Heart left ventricle (tissue), 16 donors: ENCODE data around the gene BLACAT1. TPM values are rescaled to one million over a fixed set of nuclear protein-coding genes. Genes with fewer than 3 reads are reported as not detected.

Experiments
- ATAC-seq, 4 donors: fragments of 200-7000 bp; cut with Tn5 transposase; one replicate each; pipeline ENCODE4 v1.9.1; 2020 to 2022; ENCODE audit warnings: moderate library complexity in 4 of 4, mild to moderate bottlenecking in 3 of 4, moderate number of reproducible peaks in 1 of 4
- DNase-seq, 5 donors: peaks; one replicate each; pipeline ENCODE4 v3.0.0-alpha.2; 2020
- H3K27ac ChIP-seq, 12 donors: fragments of 200-600 bp; sonication (generic) in 4 of 12; one replicate each; pipeline versions ENCODE4 v1.5.0 to v1.8.0; 2016 to 2022; ENCODE audit warnings: mild to moderate bottlenecking in 2 of 12
- H3K27me3 ChIP-seq, 9 donors: fragments of 200-600 bp; sonication (generic) in 2 of 9; one replicate each; pipeline versions ENCODE4 v1.5.1 to v1.8.0; 2016 to 2022; ENCODE audit warnings: mild to moderate bottlenecking in 3 of 9
- H3K36me3 ChIP-seq, 9 donors: fragments of 200-600 bp; sonication (generic) in 2 of 9; one replicate each; pipeline versions ENCODE4 v1.5.0 to v1.8.0; 2018 to 2022; ENCODE audit warnings: mild to moderate bottlenecking in 2 of 9
- H3K4me1 ChIP-seq, 12 donors: fragments of 200-600 bp; sonication (generic) in 4 of 12; one replicate each; pipeline versions ENCODE4 v1.5.0 to v1.8.0; 2016 to 2022; ENCODE audit warnings: mild to moderate bottlenecking in 3 of 12
- H3K4me3 ChIP-seq, 12 donors: fragments of 200-600 bp; sonication (generic) in 4 of 12; one replicate each; pipeline versions ENCODE4 v1.5.0 to v1.8.0; 2017 to 2022; ENCODE audit warnings: mild to moderate bottlenecking in 9 of 12, moderate library complexity in 4 of 12
- H3K9me3 ChIP-seq, 12 donors: fragments of 200-600 bp; sonication (generic) in 4 of 12; one replicate each; pipeline versions ENCODE4 v1.5.0 to v1.8.0; 2016 to 2022; ENCODE audit warnings: mild to moderate bottlenecking in 1 of 12
- CTCF ChIP-seq, 12 donors: fragments of 200-600 bp; sonication (generic) in 4 of 12; IDR thresholded peaks; one replicate each; pipeline versions ENCODE4 v1.5.0 to v1.8.0; 2018 to 2022; ENCODE audit warnings: antibody characterized with exemption in 12 of 12, mild to moderate bottlenecking in 5 of 12
- POLR2A ChIP-seq, 2 donors: fragments of 450-650 bp; IDR thresholded peaks; one replicate each; pipeline ENCODE4 v1.6.1; 2017; ENCODE audit warnings: antibody characterized with exemption in 2 of 2, mild to moderate bottlenecking in 2 of 2, moderate library complexity in 2 of 2
- WGBS, 4 donors: extraction: QIAGEN DNeasy Blood & Tissue Kit in 2 of 4; methylation state at CpG; one replicate each; pipeline versions ENCODE4 v1.1.5 to v1.1.7; 2013 to 2018; 5-methylcytosine and 5-hydroxymethylcytosine counted together
- intact Hi-C, 10 donors: fragments of 100-400 bp; cut with DNase I; formaldehyde crosslinking; loops; one replicate each; pipeline versions ENCODE4 v1.11.1 to v1.14.2; 2022
- polyA plus RNA-seq, 2 donors: library from polyadenylated mRNA; stranded (reverse); fragments of 200-250 nt; gene quantifications; one replicate each; pipeline ENCODE4 v1.2.3, GENCODE V29; 2013
- total RNA-seq, 9 donors: library from RNA; depleted of rRNA in 2 of 9; stranded (reverse); fragments of >200 nt in 2 of 9; fragmentation: NEBNext Ultra II Directional in 3 of 9; extraction: Animal tissue kit (Norgen Biotek cat#: 25700) in 3 of 9; gene quantifications; one replicate each; pipeline versions ENCODE4 v1.1.0 to v1.2.4, GENCODE V29; 2016 to 2023
- donor health status: ischemic (EF 13 %, LVEDD 7.1; RV severe dilation, severe dysfunction).
- donor health status: healthy with polysubstance abuse.
- donor health status: DM: no; HTN: yes; CAD: no.
- donor health status: DM: no; HTN: no; CAD: no.
- donor health status: ischemic (EF 25% LVEDD 6.9; RV normal size, moderate dysfunction).
- donor health status: ischemic (EF 25% LVEDD 5.7; RV mildly dilated, moderate dysfunction).
- donor health status: healthy.
- donor health status: DM: yes; HTN: yes; CAD: no.
- donor health status: ischemic (EF 35%, LVEDD 5.7; RV mildly dilated, moderate dysfunction).
- donor health status: nonischemic (EF 11% LVEDD 7.7; RV severe dilation, severe dysfunction).
- donor health status: DM: yes; HTN: yes; CAD: no.
- donor health status: PGD.
- donor health status: ischemic (EF 29% LVEDD 5.4; RV normal size, mild dysfunction).
- donor health status: nonischemic (EF 23%, LVEDD 6.1; RV moderate dilation, normal function).

Gene BLACAT1
- total and polyA plus RNA-seq, 11 donors = 0.27 TPM; not detected in 10

- ATAC-seq (no peak), DNase-seq (no peak)
- no peak for TF ChIP-seq POLR2A (IDR thresholded peaks at IDR 0.05)
- no peak for TF ChIP-seq CTCF (IDR thresholded peaks at IDR 0.05)
- H3K9me3 ChIP-seq = peaks cover 0 to 12% (median 0%) of the 10 kb centered on the region in 12 donors
- H3K36me3 ChIP-seq = no peaks in the 10 kb centered on the region
- peaks cover 0 to 36% (median 0%) of the 10 kb centered on the region in 9 donors for H3K27me3 ChIP-seq
- H3K4me1 ChIP-seq = peaks cover 0 to 10% (median 0%) of the 10 kb centered on the region in 12 donors
- 39 to 46% (median 45%) methylated on average over 4 of the region's 4 CpGs for WGBS, 4 donors
- H3K4me3 ChIP-seq = no peak overlapping the region
- intact Hi-C loops = no loop called here
- H3K27ac ChIP-seq = no peak overlapping the region
Observed at GRCh38 chr1:205473475-205473874, 17.6 kb upstream of the BLACAT1 start.

- no peak overlapping the region for H3K27ac ChIP-seq
- intact Hi-C loops = no loop called here
- H3K4me3 ChIP-seq = no peak overlapping the region
- H3K36me3 ChIP-seq = no peaks in the 10 kb centered on the region
- DNase-seq (no peak), ATAC-seq (no peak)
- peaks cover 0 to 6% (median 0%) of the 10 kb centered on the region in 12 donors for H3K4me1 ChIP-seq
- peaks cover 0 to 12% (median 0%) of the 10 kb centered on the region in 12 donors for H3K9me3 ChIP-seq
- 23 to 48% (median 24%) methylated on average over 7 to 13 of the region's 13 CpGs for WGBS, 4 donors
- H3K27me3 ChIP-seq = peaks cover 0 to 36% (median 0%) of the 10 kb centered on the region in 9 donors
- TF ChIP-seq POLR2A (IDR thresholded peaks at IDR 0.05) = no peak
- no peak for TF ChIP-seq CTCF (IDR thresholded peaks at IDR 0.05)
Observed at GRCh38 chr1:205472737-205473441, 17.0 kb upstream of the BLACAT1 start.

GRCh38 chr1:205470131-205470530 is 14.3 kb upstream of the BLACAT1 start:
- intact Hi-C loops = no loop called here
- Histone ChIP-seq H3K36me3 (no peaks in the 10 kb centered on the region), H3K27me3 (peaks cover 0 to 30% (median 0%) of the 10 kb centered on the region in 9 donors), H3K4me3 (no peak overlapping the region), H3K4me1 (peaks cover 0 to 8% (median 0%) of the 10 kb centered on the region in 12 donors), H3K27ac (no peak overlapping the region), H3K9me3 (peaks cover 0 to 6% (median 0%) of the 10 kb centered on the region in 12 donors)
- ATAC-seq (no peak), DNase-seq (no peak)
- TF ChIP-seq CTCF (IDR thresholded peaks at IDR 0.05) (no peak), POLR2A (IDR thresholded peaks at IDR 0.05) (no peak)
- WGBS, 4 donors = 88 to 94% (median 90%) methylated on average over 6 of the region's 6 CpGs

GRCh38 chr1:205466595-205467220 is 10.9 kb upstream of the BLACAT1 start:
- intact Hi-C loops = no loop called here
- DNase-seq (no peak), ATAC-seq (no peak)
- Histone ChIP-seq H3K4me3 (no peak overlapping the region), H3K9me3 (no peaks in the 10 kb centered on the region), H3K27me3 (peaks cover 0 to 25% (median 2%) of the 10 kb centered on the region in 9 donors), H3K36me3 (no peaks in the 10 kb centered on the region), H3K27ac (no peak overlapping the region), H3K4me1 (peaks cover 0 to 8% (median 0%) of the 10 kb centered on the region in 12 donors)
- WGBS, 4 donors = 43 to 57% (median 54%) methylated on average over 7 of the region's 7 CpGs
- TF ChIP-seq CTCF (IDR thresholded peaks at IDR 0.05) (no peak), POLR2A (IDR thresholded peaks at IDR 0.05) (no peak)
